HCT116 (cell line): Measurements from ENCODE around the gene FARP1. TPM values are rescaled to one million over a fixed set of nuclear protein-coding genes. Genes with fewer than 3 reads are reported as not detected.

Experiments used
- ATAC-seq: fragments of 200-7000 bp; cut with Tn5 transposase; 2 replicates; pipeline ENCODE4 v1.9.1; 2020; ENCODE audit warnings: mild to moderate bottlenecking, moderate library complexity
- BruUV-seq: library from RNA; stranded (reverse); fragments of 400-500 nt; replicated peaks from 2 replicates; lab custom pipeline; 2021; lab: Mats Ljungman, UMichigan
- CTCF ChIA-PET: fragments of 300-600 bp; sonication (Branson Sonifier 250); formaldehyde crosslinking; loops from one replicate; lab custom pipeline; 2021; ENCODE audit warnings: antibody characterized with exemption; lab: Charles Lee
- POLR2A ChIA-PET: fragments of 300-600, 350-600 bp; sonication (Branson Sonifier 250); formaldehyde crosslinking; loops from one replicate; lab custom pipeline; 2021; ENCODE audit warnings: antibody characterized with exemption; lab: Charles Lee
- RAD21 ChIA-PET, 2 experiments: fragments of 300-600 bp; sonication (Branson Sonifier 250); formaldehyde crosslinking; loops; one replicate each; lab custom pipeline; 2023; ENCODE audit warnings: low total read pairs in 2 of 2; ENCODE audit not compliant: uncharacterized antibody in 2 of 2, unreplicated experiment in 2 of 2, low non-redundant PET in 1 of 2; lab: Charles Lee
- DNase-seq: peaks from one replicate; pipeline ENCODE4 v3.0.0-alpha.2; 2010; ENCODE audit warnings: low read depth, low spot score
- H2AFZ ChIP-seq: fragments of 200-600 bp; shearing (Covaris generic), sonication (generic); 2 replicates; pipeline ENCODE4 v1.6.1; 2017; ENCODE audit warnings: low read depth, mixed run types, mixed read lengths, antibody characterized with exemption, low read length; ENCODE audit not compliant: poor library complexity, severe bottlenecking
- H3K27ac ChIP-seq: 2 replicates; pipeline ENCODE4 v1.5.1; 2012; ENCODE audit warnings: low read depth, low read length
- H3K27me3 ChIP-seq: fragments of 200-600 bp; sonication (generic); 2 replicates; pipeline ENCODE4 v1.6.1; 2016; ENCODE audit warnings: mixed run types, low read length, mixed read lengths; ENCODE audit not compliant: insufficient read depth
- H3K36me3 ChIP-seq, 2 experiments: fragments of 200-500 bp in 1 of 2; fragments of 200-600 bp in 1 of 2; sonication (Bioruptor generic) in 1 of 2; sonication (generic) in 1 of 2; 2 replicates each; pipeline versions ENCODE4 v1.5.1 to v1.6.1; 2014 to 2016; ENCODE audit warnings: low read length in 2 of 2, inconsistent platforms in 1 of 2, mixed read lengths in 1 of 2, mixed run types in 1 of 2; ENCODE audit not compliant: insufficient read depth in 2 of 2, control insufficient read depth in 1 of 2
- H3K4me1 ChIP-seq, 2 experiments: fragments of 200-600 bp in 1 of 2; sonication (generic) in 1 of 2; 2 replicates each; pipeline versions ENCODE4 v1.5.1 to v1.6.1; 2012 to 2017; ENCODE audit warnings: low read length in 2 of 2, inconsistent platforms in 1 of 2, mild to moderate bottlenecking in 1 of 2, mixed read lengths in 1 of 2, mixed run types in 1 of 2, moderate library complexity in 1 of 2; ENCODE audit not compliant: insufficient read depth in 2 of 2, control insufficient read depth in 1 of 2
- H3K4me2 ChIP-seq: fragments of 200-600 bp; sonication (generic); 2 replicates; pipeline ENCODE4 v1.6.1; 2017; ENCODE audit warnings: mixed run types, low read length, mixed read lengths
- H3K4me3 ChIP-seq, 2 experiments: fragments of 200-600 bp in 1 of 2; sonication (generic) in 1 of 2; replicated peaks in 1 of 2; 2 replicates each; pipeline ENCODE4 v1.5.1; 2011 to 2016; ENCODE audit warnings: low read length in 2 of 2, control low read depth in 1 of 2, low read depth in 1 of 2, mild to moderate bottlenecking in 1 of 2, mixed read lengths in 1 of 2, mixed run types in 1 of 2
- H3K79me2 ChIP-seq: fragments of 200-600 bp; sonication (generic); 2 replicates; pipeline ENCODE4 v1.6.1; 2017; ENCODE audit warnings: mild to moderate bottlenecking, mixed run types, low read length, moderate library complexity, mixed read lengths; ENCODE audit not compliant: insufficient read depth
- H3K9ac ChIP-seq: fragments of 200-600 bp; sonication (generic); 2 replicates; pipeline ENCODE4 v1.6.1; 2016; ENCODE audit warnings: low read length, mixed read lengths
- H3K9me2 ChIP-seq: fragments of 200-600 bp; sonication (generic), shearing (Covaris generic); 2 replicates; pipeline ENCODE4 v1.6.1; 2017; ENCODE audit warnings: mixed run types, mild to moderate bottlenecking, moderate library complexity; ENCODE audit not compliant: insufficient read depth
- H3K9me3 ChIP-seq, 2 experiments: fragments of 200-500 bp in 1 of 2; fragments of 200-600 bp in 1 of 2; sonication (Bioruptor generic) in 1 of 2; sonication (generic) in 1 of 2; 2 replicates each; pipeline ENCODE4 v1.6.1; 2014 to 2017; ENCODE audit warnings: low read length in 2 of 2, mixed read lengths in 2 of 2, inconsistent platforms in 1 of 2, low read depth in 1 of 2, mild to moderate bottlenecking in 1 of 2, mixed run types in 1 of 2, moderate library complexity in 1 of 2; ENCODE audit not compliant: control insufficient read depth in 1 of 2, insufficient read depth in 1 of 2
- H4K20me1 ChIP-seq: fragments of 200-600 bp; sonication (generic), shearing (Covaris generic); 2 replicates; pipeline ENCODE4 v1.6.1; 2017; ENCODE audit warnings: mixed run types, mild to moderate bottlenecking, moderate library complexity; ENCODE audit not compliant: insufficient read depth
- CBX3 ChIP-seq: IDR thresholded peaks from 2 replicates; pipeline ENCODE4 v1.6.1; 2012; ENCODE audit warnings: low read depth
- CEBPB ChIP-seq: IDR thresholded peaks from 2 replicates; pipeline ENCODE4 v1.6.1; 2012; ENCODE audit warnings: low read depth
- CTCF ChIP-seq, 3 experiments: fragments of 200-600 bp in 1 of 3; sonication (generic) in 1 of 3; IDR thresholded peaks in 2 of 3; conservative IDR thresholded peaks in 1 of 3; 2 replicates each; pipeline ENCODE4 v1.5.1; 2012 to 2017; ENCODE audit warnings: low read depth in 2 of 3, low read length in 2 of 3, antibody characterized with exemption in 1 of 3, borderline replicate concordance in 1 of 3, control low read depth in 1 of 3, mild to moderate bottlenecking in 1 of 3, mixed read lengths in 1 of 3, mixed run types in 1 of 3, moderate library complexity in 1 of 3; ENCODE audit not compliant: insufficient read depth in 1 of 3
- EGR1 ChIP-seq: IDR thresholded peaks from 2 replicates; pipeline ENCODE4 v1.6.1; 2012; ENCODE audit warnings: low read depth
- ELF1 ChIP-seq: IDR thresholded peaks from 2 replicates; pipeline ENCODE4 v1.6.1; 2012; ENCODE audit warnings: low read depth, borderline replicate concordance
- EZH2 ChIP-seq: fragments of 200-600 bp; sonication (generic); IDR thresholded peaks from 2 replicates; pipeline ENCODE4 v1.6.1; 2017; ENCODE audit warnings: antibody characterized with exemption, mixed run types
- EZH2phosphoT487 ChIP-seq: fragments of 200-600 bp; IDR thresholded peaks from 2 replicates; pipeline ENCODE4 v1.6.1; 2018; ENCODE audit warnings: antibody characterized with exemption, borderline replicate concordance
- FOSL1 ChIP-seq: IDR thresholded peaks from 2 replicates; pipeline ENCODE4 v1.6.1; 2012; ENCODE audit warnings: low read depth
- JUND ChIP-seq: IDR thresholded peaks from 2 replicates; pipeline ENCODE4 v1.6.1; 2012
- POLR2A ChIP-seq: IDR thresholded peaks from 2 replicates; pipeline ENCODE4 v1.7.0; 2011; ENCODE audit warnings: borderline replicate concordance; ENCODE audit not compliant: insufficient read depth, insufficient read length; ENCODE audit errors: extremely low read depth
- POLR2AphosphoS5 ChIP-seq: IDR thresholded peaks from 2 replicates; pipeline ENCODE4 v1.6.1; 2011; ENCODE audit warnings: mild to moderate bottlenecking, low read depth, low read length, moderate library complexity
- REST ChIP-seq: IDR thresholded peaks from 2 replicates; pipeline ENCODE4 v1.6.1; 2012; ENCODE audit warnings: low read depth
- SIN3A ChIP-seq: IDR thresholded peaks from 2 replicates; pipeline ENCODE4 v1.6.1; 2012; ENCODE audit warnings: low read depth
- SP1 ChIP-seq: IDR thresholded peaks from 2 replicates; pipeline ENCODE4 v1.6.1; 2012; ENCODE audit warnings: low read depth
- SRF ChIP-seq: IDR thresholded peaks from 2 replicates; pipeline ENCODE4 v1.6.1; 2012; ENCODE audit warnings: low read depth
- TCF7L2 ChIP-seq: IDR thresholded peaks from 2 replicates; pipeline ENCODE4 v1.7.0; 2011; ENCODE audit warnings: borderline replicate concordance, inconsistent platforms; ENCODE audit not compliant: insufficient read depth, insufficient read length; ENCODE audit errors: extremely low read depth
- YY1 ChIP-seq: IDR thresholded peaks from 2 replicates; pipeline ENCODE4 v1.6.1; 2011; ENCODE audit warnings: low read length, low read depth, moderate library complexity, mild to moderate bottlenecking; ENCODE audit not compliant: insufficient replicate concordance; ENCODE audit errors: extremely low read depth
- ZNF274 ChIP-seq: fragments of 200-500 bp; sonication (Bioruptor generic); IDR thresholded peaks from 2 replicates; pipeline ENCODE4 v1.6.1; 2014; ENCODE audit warnings: mild to moderate bottlenecking, low read depth, low read length, inconsistent platforms
- intact Hi-C: fragments of 100-400 bp; cut with micrococcal nuclease; formaldehyde crosslinking; loops from 2 replicates; pipeline ENCODE4 v1.10.0; 2022
- total RNA-seq: library from RNA; stranded (reverse); gene quantifications from one replicate; pipeline ENCODE4 v1.2.1, GENCODE V29; 2021; ENCODE audit not compliant: unreplicated experiment
- TF ChIP-seq, protein P1 (sequence below): IDR thresholded peaks from 2 replicates; pipeline ENCODE4 v1.6.1; 2012
- TF ChIP-seq, protein P2 (sequence below): IDR thresholded peaks from 2 replicates; pipeline ENCODE4 v1.6.1; 2012

Gene FARP1
- total RNA-seq, 1 experiment from 2014 or later = 30.5 TPM

GRCh38 chr13:98155475-98156109, 12.7 kb downstream of the FARP1 start:
- no peak overlapping the region for H3K27ac ChIP-seq
- no peaks in the 10 kb centered on the region for H3K36me3 ChIP-seq
- no peak overlapping the region for H3K4me2 ChIP-seq
- no peak for TF ChIP-seq FOSL1
- TF ChIP-seq TCF7L2 = no peak
- TF ChIP-seq EZH2phosphoT487 = no peak
- no peak for TF ChIP-seq CEBPB
- no peak for TF ChIP-seq JUND
- TF ChIP-seq POLR2AphosphoS5 = no peak
- TF ChIP-seq SIN3A = no peak
- TF ChIP-seq CBX3 = no peak
- no peak for TF ChIP-seq YY1
- TF ChIP-seq ELF1 = no peak
- no peak for TF ChIP-seq EGR1
- no peak for TF ChIP-seq SRF
- no peak for TF ChIP-seq POLR2A
- TF ChIP-seq, protein P1, sequence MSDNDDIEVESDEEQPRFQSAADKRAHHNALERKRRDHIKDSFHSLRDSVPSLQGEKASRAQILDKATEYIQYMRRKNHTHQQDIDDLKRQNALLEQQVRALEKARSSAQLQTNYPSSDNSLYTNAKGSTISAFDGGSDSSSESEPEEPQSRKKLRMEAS = no peak
- TF ChIP-seq EZH2 = no peak
- TF ChIP-seq ZNF274 = no peak
- no peak for TF ChIP-seq CTCF (IDR thresholded peaks at IDR 0.05 in 2 of 3, conservative IDR thresholded peaks at IDR 0.05 in 1 of 3; ENCODE audit: borderline replicate concordance in 1 of 3, insufficient read depth in 1 of 3, low read depth in 2 of 3, low read length in 2 of 3)
- no peak for TF ChIP-seq SP1
- TF ChIP-seq, protein P2, sequence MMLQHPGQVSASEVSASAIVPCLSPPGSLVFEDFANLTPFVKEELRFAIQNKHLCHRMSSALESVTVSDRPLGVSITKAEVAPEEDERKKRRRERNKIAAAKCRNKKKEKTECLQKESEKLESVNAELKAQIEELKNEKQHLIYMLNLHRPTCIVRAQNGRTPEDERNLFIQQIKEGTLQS = no peak
- TF ChIP-seq REST = no peak
- peaks cover 4 to 5% of the 10 kb centered on the region in 2 experiments; a peak in 3 of 4 replicates for H3K4me1 ChIP-seq
- no peak for DNase-seq
- H3K27me3 ChIP-seq = no peaks in the 10 kb centered on the region
- H3K4me3 ChIP-seq = no peak overlapping the region
- no peak overlapping the region for H2AFZ ChIP-seq
- RAD21 ChIA-PET = no interaction called here
- no peaks in the 10 kb centered on the region for H3K9me3 ChIP-seq
- peaks cover 8% of the 10 kb centered on the region; the same call in 1 of the 2 replicates for H3K79me2 ChIP-seq
- H3K9me2 ChIP-seq = no peaks in the 10 kb centered on the region
- intact Hi-C loops = no loop called here
- POLR2A ChIA-PET = no interaction called here
- CTCF ChIA-PET = interaction anchor here (0.7 kb wide), 1 partner anchor 285 kb away, joined by 3 read pairs; no protein-coding TSS in a partner anchor
- no peak overlapping the region for H3K9ac ChIP-seq
- H4K20me1 ChIP-seq = no peaks in the 10 kb centered on the region
- no TSS peak for BruUV-seq
- no peak for ATAC-seq
